ENCODE results near the gene STRAP.

The STRAP gene

GRCh38 chr12:15924956-15925355 is 42.8 kb downstream of the STRAP start:
- TF ChIP-seq CTCF (IDR thresholded peaks at IDR 0.05; ENCODE audit: insufficient read depth, missing control alignments) = no peak
- FAIRE-seq (no peak), DNase-seq (ENCODE audit: insufficient read length, low spot score) (no peak)

DNA sequence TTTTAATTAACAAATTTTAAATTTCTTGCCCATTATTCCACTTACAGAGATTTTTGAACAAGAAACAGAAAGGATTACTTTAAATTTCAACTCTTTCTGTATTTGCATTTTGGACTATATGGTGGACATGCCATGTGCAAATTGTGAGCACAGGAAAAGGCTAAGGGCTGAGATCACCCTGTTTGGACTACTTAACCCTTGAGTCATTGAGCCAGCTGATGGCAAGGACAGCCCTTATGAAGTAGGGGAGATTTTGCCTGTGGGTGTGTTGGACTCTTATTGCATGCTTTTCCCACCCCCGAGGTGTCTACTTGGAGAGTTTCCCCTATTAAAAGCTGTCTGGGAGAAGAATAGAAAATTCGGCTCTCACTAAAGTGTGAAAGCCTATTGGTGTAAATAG is 46.2 kb downstream of the STRAP start:
- TF ChIP-seq CTCF (IDR thresholded peaks at IDR 0.05; ENCODE audit: insufficient read depth, missing control alignments) = no peak
- DNase-seq (ENCODE audit: insufficient read length, low spot score) (no peak), FAIRE-seq (no peak)

DNA sequence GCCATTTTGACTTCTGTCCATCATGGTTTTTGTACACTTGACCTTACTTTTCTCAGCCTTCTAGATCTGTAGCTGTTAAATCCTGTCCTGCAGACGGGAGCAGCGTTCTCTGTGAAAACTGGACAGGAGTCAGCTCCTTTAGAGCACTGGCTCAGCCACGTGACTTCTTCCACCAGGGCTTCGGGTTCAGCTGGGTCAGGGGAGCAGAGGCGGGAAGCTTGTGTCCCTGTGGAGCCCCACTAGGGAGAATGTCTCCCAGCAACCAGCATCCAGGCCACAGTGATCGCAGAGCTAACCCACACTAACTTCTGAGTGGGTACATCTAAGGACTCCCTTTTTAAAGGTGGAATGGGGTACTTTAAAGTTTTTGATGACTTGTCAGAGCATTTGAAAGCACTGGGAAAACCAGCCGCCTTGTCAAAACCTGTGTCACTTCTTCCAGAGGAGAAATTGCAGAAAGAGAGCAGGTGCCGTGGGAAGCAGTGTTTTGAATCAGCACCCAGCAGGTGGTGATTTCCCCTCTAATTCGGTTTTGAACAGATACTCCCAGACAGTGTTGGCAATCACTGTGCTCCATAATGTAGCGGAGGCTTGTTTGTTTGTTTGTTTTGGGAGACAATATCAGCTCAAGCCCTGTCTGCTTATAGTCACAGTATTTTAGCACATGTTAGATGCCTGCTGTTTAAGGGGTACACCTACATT is 46.8 kb downstream of the STRAP start:
- FAIRE-seq (no peak), DNase-seq (ENCODE audit: insufficient read length, low spot score) (no peak)
- TF ChIP-seq CTCF (IDR thresholded peaks at IDR 0.05; ENCODE audit: insufficient read depth, missing control alignments) = no peak

GRCh38 chr12:15931590-15932053 is 49.4 kb downstream of the STRAP start:
- TF ChIP-seq CTCF (IDR thresholded peaks at IDR 0.05; ENCODE audit: insufficient read depth, missing control alignments) = peak; percentile 5
- FAIRE-seq (peak; percentile 75), DNase-seq (ENCODE audit: insufficient read length, low spot score) (no peak)

GRCh38 chr12:15932327-15932726 is 50.1 kb downstream of the STRAP start:
- DNase-seq (ENCODE audit: insufficient read length, low spot score) (no peak), FAIRE-seq (no peak)
- no peak for TF ChIP-seq CTCF (IDR thresholded peaks at IDR 0.05; ENCODE audit: insufficient read depth, missing control alignments)

DNA sequence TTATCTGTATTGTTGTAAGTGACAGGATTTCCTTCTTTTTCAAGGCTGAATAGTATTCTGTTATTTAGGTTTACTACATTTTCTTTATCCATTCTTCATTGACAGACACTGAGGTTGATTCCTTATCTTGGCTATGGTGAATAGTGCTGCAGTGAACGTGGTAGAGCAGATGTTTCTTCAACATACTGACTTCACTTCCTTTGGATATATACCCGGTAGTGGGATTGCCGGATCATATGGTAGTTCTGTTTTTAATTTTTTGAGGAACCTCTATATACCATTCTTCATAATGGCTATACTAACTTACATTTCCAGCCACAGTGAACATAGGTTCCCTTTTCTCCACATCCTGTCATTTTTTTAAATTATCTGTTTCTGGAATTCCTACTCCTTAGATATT is 50.8 kb downstream of the STRAP start:
- DNase-seq (ENCODE audit: insufficient read length, low spot score) = no peak
- FAIRE-seq = no peak
- no peak for TF ChIP-seq CTCF (IDR thresholded peaks at IDR 0.05; ENCODE audit: insufficient read depth, missing control alignments)

- no peak for FAIRE-seq
- no peak for TF ChIP-seq CTCF (IDR thresholded peaks at IDR 0.05; ENCODE audit: insufficient read depth, missing control alignments)
- no peak for DNase-seq (ENCODE audit: insufficient read length, low spot score)
These were observed 51.6 kb downstream of the STRAP start for GRCh38 chr12:15933751-15934150.
